ENCODE measurements around the gene C4orf50.

The C4orf50 gene

GRCh38 chr4:5906191-5906590 is 112.0 kb downstream of the C4orf50 start:
- Histone ChIP-seq H3K27me3 (ENCODE audit: insufficient read depth, poor library complexity, severe bottlenecking) (no peaks in the 10 kb centered on the region), H3K27ac (replicated peaks) (no peak overlapping the region), H3K4me3 (replicated peaks; ENCODE audit: insufficient read depth, low read length) (no peak overlapping the region)
- no peak for TF ChIP-seq POLR2AphosphoS5 (IDR thresholded peaks at IDR 0.05; ENCODE audit: low read depth)
- no peak for TF ChIP-seq GABPA (IDR thresholded peaks at IDR 0.05; ENCODE audit: low read depth)
- no peak for TF ChIP-seq REST (IDR thresholded peaks at IDR 0.05; ENCODE audit: insufficient replicate concordance, low read depth)
- TF ChIP-seq CTCF (IDR thresholded peaks at IDR 0.05; ENCODE audit: insufficient read depth, low read length): no peak
- no peak for TF ChIP-seq SPI1 (IDR thresholded peaks at IDR 0.05; ENCODE audit: borderline replicate concordance, low read depth)
- DNase-seq (ENCODE audit: low read depth in 1 of 2, low spot score in 1 of 2): no peak

GRCh38 chr4:5905714-5906113 is 112.5 kb downstream of the C4orf50 start:
- Histone ChIP-seq H3K27me3 (ENCODE audit: insufficient read depth, poor library complexity, severe bottlenecking) (no peaks in the 10 kb centered on the region), H3K4me3 (replicated peaks; ENCODE audit: insufficient read depth, low read length) (no peak overlapping the region), H3K27ac (replicated peaks) (no peak overlapping the region)
- TF ChIP-seq REST (IDR thresholded peaks at IDR 0.05; ENCODE audit: insufficient replicate concordance, low read depth): no peak
- TF ChIP-seq GABPA (IDR thresholded peaks at IDR 0.05; ENCODE audit: low read depth): no peak
- no peak for TF ChIP-seq SPI1 (IDR thresholded peaks at IDR 0.05; ENCODE audit: borderline replicate concordance, low read depth)
- TF ChIP-seq CTCF (IDR thresholded peaks at IDR 0.05; ENCODE audit: insufficient read depth, low read length): no peak
- no peak for TF ChIP-seq POLR2AphosphoS5 (IDR thresholded peaks at IDR 0.05; ENCODE audit: low read depth)
- no peak for DNase-seq (ENCODE audit: low read depth in 1 of 2, low spot score in 1 of 2)

GRCh38 chr4:5900844-5901243 is 117.4 kb downstream of the C4orf50 start:
- no peak for DNase-seq (ENCODE audit: low read depth in 1 of 2, low spot score in 1 of 2)
- peaks cover 3% of the 10 kb centered on the region for H3K27me3 ChIP-seq (ENCODE audit: insufficient read depth, poor library complexity, severe bottlenecking)
- no peak overlapping the region for H3K27ac ChIP-seq (replicated peaks)
- TF ChIP-seq POLR2AphosphoS5 (IDR thresholded peaks at IDR 0.05; ENCODE audit: low read depth): no peak
- no peak overlapping the region for H3K4me3 ChIP-seq (replicated peaks; ENCODE audit: insufficient read depth, low read length)

- H3K27me3 ChIP-seq (ENCODE audit: insufficient read depth, poor library complexity, severe bottlenecking): peaks cover 3% of the 10 kb centered on the region
- H3K4me3 ChIP-seq (replicated peaks; ENCODE audit: insufficient read depth, low read length): no peak overlapping the region
- no peak for DNase-seq (ENCODE audit: low read depth in 1 of 2, low spot score in 1 of 2)
- H3K27ac ChIP-seq (replicated peaks): no peak overlapping the region
- no peak for TF ChIP-seq SPI1 (IDR thresholded peaks at IDR 0.05; ENCODE audit: borderline replicate concordance, low read depth)
- TF ChIP-seq REST (IDR thresholded peaks at IDR 0.05; ENCODE audit: insufficient replicate concordance, low read depth): no peak
- TF ChIP-seq GABPA (IDR thresholded peaks at IDR 0.05; ENCODE audit: low read depth): no peak
Observed at GRCh38 chr4:5899881-5900280, 118.3 kb downstream of the C4orf50 start.
